IPS-NIHi7 (cell line): ENCODE measurements around the gene PEPD.

Experiments
- DNase-seq: peaks from one replicate; pipeline ENCODE4 v3.0.0; 2012; ENCODE audit warnings: mixed read lengths; ENCODE audit errors: extremely low spot score

The PEPD gene

DNA sequence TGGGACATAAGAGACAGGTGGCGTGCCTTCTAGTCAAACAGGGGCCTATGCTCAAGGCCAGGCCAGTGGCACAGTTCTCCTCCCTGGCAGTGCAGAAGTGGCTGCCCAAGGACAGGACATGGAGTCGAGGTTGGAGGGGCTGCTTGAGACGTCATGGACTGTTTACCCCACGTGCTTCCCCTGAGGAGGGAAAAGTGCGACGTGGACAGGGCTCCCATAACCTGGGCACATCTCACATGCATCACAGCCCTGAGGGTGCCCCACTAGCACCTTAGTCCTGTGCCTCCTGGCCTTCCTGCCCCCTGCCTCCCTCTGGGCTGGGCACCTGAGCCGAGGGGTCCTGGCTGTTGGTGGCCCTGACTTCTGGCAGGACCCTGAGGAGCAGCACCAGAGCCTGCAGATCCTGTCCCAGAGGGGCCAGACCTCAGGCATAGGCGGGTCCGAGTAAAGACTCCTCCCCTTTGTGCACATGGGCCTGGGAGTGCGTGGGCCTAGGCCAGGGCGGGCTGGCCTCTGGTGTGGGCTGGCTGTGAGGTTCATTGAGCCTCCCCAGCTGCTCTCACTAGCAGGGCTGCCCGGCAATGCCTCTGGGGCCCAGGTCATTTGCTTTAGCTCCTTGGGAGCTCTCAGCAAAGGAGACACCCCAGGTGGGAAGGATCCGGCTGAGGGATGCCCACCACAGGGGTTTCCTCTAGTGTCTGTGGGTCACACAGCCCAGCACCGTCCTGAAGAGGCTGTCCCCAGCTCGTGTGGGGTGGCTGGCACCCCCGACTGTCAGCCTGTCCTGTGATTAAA is 82.4 kb downstream of the PEPD start:
- DNase-seq = no peak

DNA sequence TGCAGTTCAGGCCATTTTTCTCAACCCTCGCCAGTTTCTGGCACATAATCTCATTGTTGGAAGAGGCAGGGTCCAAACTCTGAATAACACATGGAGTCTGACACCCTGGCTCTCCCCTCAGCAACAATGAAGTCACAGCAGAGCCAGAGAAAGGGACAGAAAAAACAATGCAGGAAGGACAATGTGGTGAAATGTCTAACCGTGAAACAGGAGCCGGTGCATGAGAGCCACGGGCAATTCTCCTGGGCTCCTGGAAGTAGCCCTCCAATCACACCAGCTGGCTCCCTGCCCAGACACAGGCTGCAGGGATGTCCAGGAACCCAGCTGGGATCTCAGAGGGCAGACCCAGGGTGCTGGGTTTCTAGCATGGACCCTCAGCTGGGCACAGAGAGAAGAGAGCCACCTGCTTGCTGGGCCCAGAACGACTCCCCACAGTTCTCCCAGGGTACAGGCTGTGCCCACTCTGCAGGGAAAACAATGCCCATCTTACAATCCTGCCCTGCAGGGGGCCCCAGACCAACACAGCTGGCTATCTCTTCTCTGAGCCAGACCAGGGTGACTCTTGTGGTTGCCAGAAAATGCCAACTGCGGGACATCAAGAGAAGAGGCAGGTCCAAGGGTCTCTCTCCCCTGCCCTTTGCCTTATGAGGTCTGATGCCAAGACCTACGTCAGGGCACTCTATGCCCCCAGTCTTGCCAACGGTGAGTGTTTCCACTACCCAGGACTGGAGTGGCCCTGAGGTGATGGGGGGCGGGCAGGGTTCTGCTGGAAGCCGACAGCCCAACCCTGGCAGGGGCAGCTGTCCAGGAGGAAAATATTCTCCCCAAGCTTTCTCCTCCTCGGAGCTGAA is 83.5 kb downstream of the PEPD start:
- no peak for DNase-seq

DNA sequence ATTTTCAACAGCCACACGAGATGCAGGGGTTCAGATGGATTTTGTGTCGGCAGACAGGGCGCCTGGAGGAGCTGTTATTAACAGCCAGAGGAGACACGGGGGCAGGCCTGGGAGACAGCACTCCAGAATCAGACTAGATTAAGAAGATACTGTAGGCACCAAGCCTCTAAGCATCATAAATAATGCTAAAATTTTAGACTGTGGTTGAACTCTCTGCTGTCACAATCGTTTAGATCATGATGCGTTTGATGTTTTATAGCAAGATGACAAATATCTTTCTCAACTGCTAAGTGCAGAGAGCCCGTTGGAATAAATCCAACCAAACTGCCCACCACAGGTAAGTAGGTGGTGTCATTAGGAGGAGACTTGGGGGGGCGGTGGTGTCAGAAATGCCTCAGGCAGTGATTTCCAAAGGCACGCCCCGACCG is 84.2 kb downstream of the PEPD start:
- no peak for DNase-seq

- no peak for DNase-seq
Measured at GRCh38 chr19:33436360-33437345, 84.9 kb downstream of the PEPD start.

DNA sequence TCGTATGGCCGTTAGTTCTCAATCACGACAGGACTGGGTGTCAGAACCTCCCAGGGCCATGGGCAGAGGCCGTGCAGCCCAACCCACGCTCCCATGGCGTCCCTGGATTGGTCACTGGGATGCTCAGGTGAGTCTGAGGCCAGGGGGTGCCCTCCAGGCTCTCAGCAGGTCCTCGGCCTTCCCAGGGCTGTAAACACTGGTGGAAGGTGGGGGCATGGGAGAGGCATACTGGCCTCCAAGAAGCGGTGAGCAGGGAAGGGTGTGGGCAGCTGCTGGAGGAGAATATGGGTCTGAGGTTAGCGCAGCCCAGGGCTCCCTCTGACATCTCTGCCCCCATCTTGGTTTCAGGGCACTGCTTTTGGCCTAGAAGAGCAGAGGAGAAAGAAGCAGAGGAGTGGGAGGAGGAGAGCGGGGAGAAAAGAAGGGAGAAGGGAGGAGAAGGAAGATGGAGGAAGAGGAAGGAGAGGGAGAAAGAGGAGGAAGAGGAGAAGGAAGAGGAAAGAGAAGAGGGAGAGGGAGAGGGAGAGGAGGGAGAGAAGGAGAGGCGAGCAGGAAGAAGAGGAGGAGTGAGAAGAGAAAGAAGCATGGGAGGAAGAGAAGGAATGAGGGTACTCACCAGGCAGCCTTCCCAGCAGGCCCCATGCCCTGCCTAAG is 85.8 kb downstream of the PEPD start:
- no peak for DNase-seq

- DNase-seq = no peak
Measured at GRCh38 chr19:33434886-33435705, 86.5 kb downstream of the PEPD start.

- no peak for DNase-seq
Measured at GRCh38 chr19:33434069-33434885, 87.3 kb downstream of the PEPD start.

GRCh38 chr19:33432446-33433170 is 89.0 kb downstream of the PEPD start:
- no peak for DNase-seq

DNA sequence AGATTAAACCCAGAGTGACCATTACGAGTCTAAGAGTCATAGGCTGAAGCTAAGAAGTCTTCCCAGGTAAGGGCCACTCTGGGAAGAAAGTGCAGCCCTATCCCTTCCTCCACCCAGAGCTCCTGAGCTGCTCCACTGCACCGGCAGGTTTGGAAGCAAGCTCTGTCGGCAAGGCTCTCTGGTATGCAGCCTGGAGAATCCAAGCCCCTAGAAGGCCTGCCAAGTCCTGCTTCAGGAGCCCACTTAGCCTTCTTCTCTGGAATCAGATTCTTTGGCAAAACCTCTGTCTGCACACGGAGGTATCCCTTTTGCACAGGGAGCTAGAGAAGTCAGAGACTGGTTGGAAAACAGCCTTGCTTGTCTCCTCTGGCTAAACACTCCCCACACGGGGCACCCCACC is 89.6 kb downstream of the PEPD start:
- DNase-seq = no peak

- peak; percentile 85 for DNase-seq
Measured at GRCh38 chr19:33430674-33431277, 90.8 kb downstream of the PEPD start.

GRCh38 chr19:33429891-33430673 is 91.5 kb downstream of the PEPD start:
- DNase-seq = no peak

- no peak for DNase-seq
Measured at GRCh38 chr19:33428627-33429125, 92.9 kb downstream of the PEPD start.

- no peak for DNase-seq
Measured at GRCh38 chr19:33427801-33428626, 93.6 kb downstream of the PEPD start.

DNA sequence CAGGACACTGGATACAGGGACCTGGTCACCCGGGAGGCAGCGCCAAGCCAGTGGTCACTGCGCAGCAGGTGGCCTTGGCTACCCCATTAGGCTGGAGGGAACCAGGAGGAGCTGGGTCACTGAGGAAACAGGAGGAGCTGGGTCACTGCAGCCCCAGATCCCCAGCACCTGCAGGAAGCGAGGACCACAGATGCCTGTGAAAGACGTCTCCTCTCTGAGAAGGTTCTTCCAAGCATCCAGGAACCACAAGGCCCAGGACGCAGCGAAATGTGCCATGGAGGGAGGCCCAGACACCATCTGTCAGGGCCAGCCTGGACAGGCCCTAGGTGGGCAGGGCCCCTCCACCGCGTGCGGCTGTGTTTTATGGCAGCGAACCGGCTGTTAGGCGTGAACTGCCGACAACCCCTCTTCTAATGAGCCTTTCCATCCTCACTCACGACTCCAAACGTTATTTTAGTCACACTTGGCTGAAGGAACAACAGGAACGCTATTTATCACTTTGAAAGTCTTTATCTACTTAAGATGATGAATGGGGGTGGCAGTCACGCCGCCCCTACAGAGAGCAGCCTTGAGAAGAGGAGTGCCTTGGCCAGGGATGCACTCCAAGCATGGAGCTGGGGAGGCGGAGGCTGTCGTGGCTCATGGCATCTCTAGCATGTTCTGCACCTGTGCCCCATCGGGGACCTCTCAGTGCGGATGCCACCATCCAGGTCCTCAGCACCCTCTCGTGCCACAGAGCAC is 94.8 kb downstream of the PEPD start:
- DNase-seq = no peak

GRCh38 chr19:33424181-33424580 is 97.4 kb downstream of the PEPD start:
- no peak for DNase-seq
